GM18520 (cell line): ENCODE measurements around the gene BRD4.

Source experiments
- ATAC-seq: cut with Tn5 transposase; IDR thresholded peaks from one replicate; pipeline ENCODE4 v1.9.1; 2021; ENCODE audit not compliant: unreplicated experiment

The BRD4 gene

GRCh38 chr19:15268192-15268927, 64.0 kb downstream of the BRD4 start:
- no peak for ATAC-seq

GRCh38 chr19:15266683-15267082, 65.7 kb downstream of the BRD4 start:
- ATAC-seq: no peak

- no peak for ATAC-seq
These were observed 66.5 kb downstream of the BRD4 start for GRCh38 chr19:15265850-15266248.

GRCh38 chr19:15265214-15265849, 67.0 kb downstream of the BRD4 start:
- no peak for ATAC-seq

GRCh38 chr19:15264933-15265206, 67.5 kb downstream of the BRD4 start:
- ATAC-seq: no peak

- no peak for ATAC-seq
These were observed 68.0 kb downstream of the BRD4 start for GRCh38 chr19:15264061-15264932.

GRCh38 chr19:15263361-15263985, 68.9 kb downstream of the BRD4 start:
- no peak for ATAC-seq

- no peak for ATAC-seq
These were observed 70.3 kb downstream of the BRD4 start for GRCh38 chr19:15262011-15262410.

GRCh38 chr19:15260939-15261338, 71.4 kb downstream of the BRD4 start:
- ATAC-seq: no peak

GRCh38 chr19:15259907-15260306, 72.4 kb downstream of the BRD4 start:
- ATAC-seq: no peak

GRCh38 chr19:15257782-15258181, 74.6 kb downstream of the BRD4 start:
- ATAC-seq: no peak

- no peak for ATAC-seq
These were observed 75.5 kb downstream of the BRD4 start for GRCh38 chr19:15256708-15257331.

GRCh38 chr19:15255359-15255990, 76.9 kb downstream of the BRD4 start:
- ATAC-seq: no peak

- ATAC-seq: no peak
These were observed 77.8 kb downstream of the BRD4 start for GRCh38 chr19:15254547-15254946.

- ATAC-seq: no peak
These were observed 78.8 kb downstream of the BRD4 start for GRCh38 chr19:15253513-15253912.

GRCh38 chr19:15253061-15253460, 79.3 kb downstream of the BRD4 start:
- no peak for ATAC-seq

GRCh38 chr19:15252398-15253018, 79.8 kb downstream of the BRD4 start:
- no peak for ATAC-seq

GRCh38 chr19:15251749-15252397, 80.5 kb downstream of the BRD4 start:
- no peak for ATAC-seq

GRCh38 chr19:15251010-15251748, 81.2 kb downstream of the BRD4 start:
- no peak for ATAC-seq
